Stimulated activated naive CD8-positive, alpha-beta T cell treated with anti-CD3 and anti-CD28 coated beads, Interleukin-15, amount 100 ng/mL, for 72 hours (primary cell): ENCODE measurements around the gene DDX49.
"Not testable (repeated sequence)": the region's sequence is repeated elsewhere in the genome, so short reads cannot be mapped to it uniquely, and the experiment has no call there.

Experiments
- ATAC-seq: fragments of 150-1000 bp; cut with Tn5 transposase; 2 replicates; pipeline ENCODE4 v1.10.0; 2021; ENCODE audit warnings: mild to moderate bottlenecking, moderate library complexity
- DNase-seq, 2 donors: peaks; one replicate each; pipeline ENCODE4 v3.0.0; 2021 to 2022
- H3K27ac Mint-ChIP-seq, 2 donors: one replicate each; pipeline ENCODE4 v1.8.0; 2022; ENCODE audit warnings: mild to moderate bottlenecking in 2 of 2, mixed read lengths in 2 of 2, moderate library complexity in 2 of 2
- H3K27me3 Mint-ChIP-seq: one replicate; pipeline ENCODE4 v1.8.0; 2022; ENCODE audit warnings: mixed read lengths
- H3K4me1 Mint-ChIP-seq: one replicate; pipeline ENCODE4 v1.8.0; 2022; ENCODE audit warnings: mild to moderate bottlenecking, mixed read lengths
- H3K4me3 Mint-ChIP-seq, 2 donors: one replicate each; pipeline ENCODE4 v1.8.0; 2022; ENCODE audit warnings: mild to moderate bottlenecking in 2 of 2, mixed read lengths in 2 of 2, moderate library complexity in 1 of 2
- H3K9me3 Mint-ChIP-seq, 2 donors: one replicate each; pipeline ENCODE4 v1.8.0; 2022; ENCODE audit warnings: mixed read lengths in 2 of 2

The DDX49 gene

DNA sequence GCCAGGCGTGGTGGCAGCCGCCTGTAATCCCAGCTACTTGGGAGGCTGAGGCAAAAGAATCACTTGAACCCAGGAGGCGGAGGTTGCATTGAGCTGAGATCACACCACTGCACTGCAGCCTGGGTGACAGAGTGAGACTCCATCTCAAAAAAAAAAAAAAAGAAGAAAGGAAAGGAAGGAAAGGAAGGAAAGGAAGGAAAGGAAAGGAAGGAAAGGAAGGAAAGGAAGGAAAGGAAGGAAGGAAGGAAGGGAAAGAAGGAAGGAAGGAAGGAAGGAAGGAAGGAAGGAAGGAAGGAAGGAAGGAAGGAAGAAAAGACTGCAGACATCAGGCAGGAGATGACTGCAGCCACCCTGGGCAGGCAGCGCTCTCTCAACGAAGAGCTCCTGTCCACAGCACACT lies 17.0 kb upstream of the DDX49 start:
- H3K27ac Mint-ChIP-seq: peak overlapping the region in 1 of 2 donors; percentile 19
- H3K4me1 Mint-ChIP-seq, ATAC-seq, H3K4me3 Mint-ChIP-seq, H3K27me3 Mint-ChIP-seq, DNase-seq, H3K9me3 Mint-ChIP-seq: not testable (repeated sequence)

DNA sequence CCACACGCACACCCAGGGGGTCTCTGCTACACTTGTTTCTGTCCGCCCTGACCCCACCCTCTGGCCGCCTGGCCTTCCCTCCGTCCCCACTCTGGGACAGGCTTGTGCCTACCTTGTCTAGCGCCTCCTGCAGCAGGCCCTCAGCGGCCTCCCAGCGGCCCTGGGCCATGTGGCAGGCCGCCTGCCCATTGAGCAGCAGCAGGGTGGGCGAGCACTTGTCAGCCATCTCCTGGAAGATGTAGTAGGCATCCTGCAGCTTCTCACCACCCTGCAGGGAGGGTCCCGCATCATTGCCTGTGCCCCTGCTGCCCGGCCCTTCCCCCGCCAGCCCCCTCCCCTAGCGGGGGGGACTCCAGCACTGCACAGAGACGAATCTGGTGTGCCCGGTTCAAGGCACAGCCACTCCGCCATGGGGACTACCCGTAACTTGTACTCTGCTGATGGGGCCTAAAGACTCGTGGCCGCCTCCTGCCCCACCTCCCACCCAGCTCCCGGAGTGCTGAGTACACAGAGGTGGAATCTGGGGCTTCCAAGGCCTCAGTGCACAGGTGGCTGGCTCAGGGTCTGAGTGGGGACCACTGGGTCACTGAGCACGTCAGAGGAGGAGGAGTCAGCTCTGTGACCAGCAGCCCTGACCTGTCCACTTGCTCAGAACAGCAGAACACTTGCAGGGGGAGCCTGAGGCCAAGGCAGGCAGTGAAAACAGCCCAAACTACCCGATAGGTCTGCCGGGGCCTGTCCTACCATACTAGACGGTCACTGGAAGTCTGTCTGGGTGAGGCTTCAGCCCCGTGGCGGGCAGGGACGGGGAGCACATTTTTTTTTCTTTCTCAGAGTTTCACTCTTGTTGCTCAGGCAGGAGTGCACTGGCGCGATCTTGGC lies 16.1 kb upstream of the DDX49 start:
- DNase-seq (no peak), ATAC-seq (no peak)
- Mint-ChIP-seq H3K27ac (no peak overlapping the region), H3K9me3 (no peaks in the 10 kb centered on the region), H3K4me1 (no peaks in the 10 kb centered on the region), H3K4me3 (peak overlapping the region in 1 of 2 donors; percentile 44), H3K27me3 (no peaks in the 10 kb centered on the region)

DNA sequence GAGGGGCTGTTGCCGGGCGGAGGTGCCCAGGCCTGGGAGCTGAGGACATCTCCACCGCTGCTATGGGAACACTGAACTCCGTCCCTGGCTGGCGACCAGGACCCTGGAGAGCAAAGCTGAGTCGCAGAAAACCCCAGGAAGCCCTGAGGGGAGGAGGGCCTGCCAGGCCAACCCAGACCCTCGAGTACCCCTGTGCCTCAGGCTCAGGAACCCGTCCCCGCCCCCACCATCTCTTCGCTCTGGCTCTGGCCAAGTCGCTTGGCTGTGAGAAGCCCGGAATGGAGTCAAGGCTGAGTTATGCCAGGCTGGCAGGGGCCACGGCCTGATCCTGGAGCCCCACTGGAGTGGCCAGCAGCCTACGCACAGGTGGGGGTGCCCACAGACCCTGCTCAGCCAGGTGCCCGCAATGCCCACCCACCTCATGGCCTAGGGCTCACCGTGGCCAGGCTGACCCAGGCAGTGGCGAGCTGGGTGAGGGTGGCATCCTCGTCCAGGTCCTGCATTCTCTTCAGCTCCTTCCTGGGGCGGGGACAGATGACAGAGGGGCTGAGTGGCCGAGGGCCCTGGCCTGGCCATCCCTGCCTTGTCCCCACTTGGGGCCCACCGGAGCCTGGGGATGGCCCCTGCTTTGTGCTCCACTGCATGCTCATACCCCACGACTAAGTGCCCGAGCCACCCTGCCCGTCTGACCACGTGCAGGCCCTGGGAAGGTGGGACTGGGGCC lies 15.0 kb upstream of the DDX49 start:
- H3K27me3 Mint-ChIP-seq: no peaks in the 10 kb centered on the region
- no peak overlapping the region for H3K4me3 Mint-ChIP-seq
- no peaks in the 10 kb centered on the region for H3K9me3 Mint-ChIP-seq
- H3K27ac Mint-ChIP-seq: peak overlapping the region in 1 of 2 donors; percentile 84
- DNase-seq (no peak), ATAC-seq (no peak)
- H3K4me1 Mint-ChIP-seq: no peaks in the 10 kb centered on the region

DNA sequence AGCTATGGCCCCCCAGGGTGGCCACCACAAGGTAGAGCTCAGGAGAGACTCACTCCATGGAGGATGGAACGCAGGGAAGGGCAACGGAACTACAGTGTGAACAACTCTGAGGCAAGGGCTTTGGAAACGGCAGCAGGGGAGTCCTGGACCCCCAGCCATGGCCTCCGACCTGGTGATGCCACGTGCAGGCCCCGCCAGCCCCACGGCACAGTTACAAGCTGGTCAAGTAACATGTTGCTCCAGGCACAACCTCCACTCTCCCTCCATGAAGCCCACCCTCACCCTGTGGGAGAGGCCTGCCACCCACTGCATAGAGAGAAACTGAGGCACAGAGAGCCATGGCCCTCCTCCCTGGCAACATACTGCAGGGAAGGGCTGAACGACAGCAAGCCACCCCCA lies 14.5 kb upstream of the DDX49 start:
- ATAC-seq: no peak
- Mint-ChIP-seq H3K9me3 (no peaks in the 10 kb centered on the region), H3K27me3 (no peaks in the 10 kb centered on the region), H3K4me3 (no peak overlapping the region), H3K4me1 (no peaks in the 10 kb centered on the region), H3K27ac (peak overlapping the region; percentile 9 to 84)
- no peak for DNase-seq

DNA sequence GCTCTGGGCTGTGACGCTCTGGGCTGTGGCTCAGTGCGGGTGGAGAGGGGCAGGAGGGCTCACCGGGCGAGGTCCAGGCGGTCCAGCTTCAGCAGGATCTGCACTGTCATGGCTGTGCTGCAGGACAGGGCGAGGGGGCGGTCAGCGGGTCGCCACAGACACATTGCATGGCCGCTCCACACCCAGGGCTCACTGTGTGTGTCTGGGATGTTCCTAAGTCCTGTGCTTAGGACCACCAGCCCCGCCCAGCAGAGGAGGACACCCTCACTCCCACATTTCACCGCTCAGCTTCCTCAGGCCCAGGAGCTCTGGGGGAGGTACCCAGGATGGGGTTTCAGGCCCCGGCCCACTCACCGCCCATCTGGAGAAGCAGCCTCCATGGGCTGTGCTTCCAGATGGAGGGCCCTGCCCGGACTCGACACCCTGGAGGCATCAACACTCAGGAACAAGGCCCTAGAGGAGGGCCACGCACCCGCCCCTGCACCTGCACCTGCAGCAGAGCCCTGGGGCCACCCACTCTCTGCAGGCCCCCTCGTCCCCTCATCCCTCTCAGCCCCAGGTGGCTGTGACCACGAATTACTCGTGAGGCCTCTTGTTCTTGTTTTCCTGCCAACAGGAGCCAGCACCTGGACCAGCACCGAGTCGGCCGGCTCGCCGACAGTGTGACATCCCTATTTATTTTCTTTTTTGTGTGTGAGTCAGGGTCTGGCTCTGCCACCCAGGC lies 13.8 kb upstream of the DDX49 start:
- H3K27me3 Mint-ChIP-seq: no peaks in the 10 kb centered on the region
- no peak for ATAC-seq
- no peak overlapping the region for H3K27ac Mint-ChIP-seq
- no peaks in the 10 kb centered on the region for H3K4me1 Mint-ChIP-seq
- DNase-seq: no peak
- no peak overlapping the region for H3K4me3 Mint-ChIP-seq
- H3K9me3 Mint-ChIP-seq: no peaks in the 10 kb centered on the region

DNA sequence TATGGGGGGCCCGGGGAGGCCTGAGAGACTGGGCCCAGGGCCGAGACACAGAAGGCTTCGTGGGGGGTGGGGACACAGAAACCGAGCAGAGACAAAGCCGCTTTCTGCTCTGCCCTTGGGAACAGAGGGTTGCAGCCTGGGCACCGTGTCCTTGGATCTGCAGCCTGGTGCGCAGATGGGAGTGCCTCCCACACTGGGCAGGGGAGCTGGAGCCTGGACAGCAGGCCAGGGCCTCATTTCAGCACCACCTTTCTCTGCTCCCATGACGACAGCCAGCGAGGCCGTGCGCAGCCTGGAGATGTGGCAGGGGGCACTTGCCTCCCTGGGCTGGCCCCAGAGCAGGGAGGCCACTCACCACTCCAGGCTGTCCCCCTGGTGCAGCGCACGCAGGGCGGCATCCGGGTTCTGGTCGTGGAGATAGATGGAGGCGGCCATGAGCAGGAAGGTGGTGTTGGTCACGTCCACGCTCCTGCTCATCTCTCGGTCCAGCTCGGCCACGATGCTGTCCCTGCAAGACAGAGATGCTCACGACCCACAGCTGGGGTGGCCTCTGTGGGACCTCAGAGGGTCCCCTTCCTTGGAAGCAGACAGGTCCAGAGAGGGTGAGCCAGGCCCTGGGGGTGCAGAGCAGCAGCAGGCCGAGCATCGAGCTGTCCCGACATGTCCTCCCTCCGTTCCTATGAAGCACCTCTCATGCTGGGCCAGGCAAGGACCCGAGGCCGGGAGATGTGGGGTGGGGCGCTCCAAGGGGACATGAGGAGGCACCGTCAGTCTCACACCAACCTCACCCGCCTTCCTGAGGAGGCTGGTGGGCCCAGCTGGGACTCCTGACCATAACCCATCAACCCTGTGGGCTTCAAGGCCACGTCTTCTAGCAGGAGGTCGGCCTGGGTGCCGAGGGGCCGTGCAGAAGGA lies 12.7 kb upstream of the DDX49 start:
- no peaks in the 10 kb centered on the region for H3K4me1 Mint-ChIP-seq
- no peaks in the 10 kb centered on the region for H3K9me3 Mint-ChIP-seq
- no peak overlapping the region for H3K27ac Mint-ChIP-seq
- ATAC-seq (peak; percentile 27), DNase-seq (no peak)
- no peak overlapping the region for H3K4me3 Mint-ChIP-seq
- H3K27me3 Mint-ChIP-seq: no peaks in the 10 kb centered on the region

DNA sequence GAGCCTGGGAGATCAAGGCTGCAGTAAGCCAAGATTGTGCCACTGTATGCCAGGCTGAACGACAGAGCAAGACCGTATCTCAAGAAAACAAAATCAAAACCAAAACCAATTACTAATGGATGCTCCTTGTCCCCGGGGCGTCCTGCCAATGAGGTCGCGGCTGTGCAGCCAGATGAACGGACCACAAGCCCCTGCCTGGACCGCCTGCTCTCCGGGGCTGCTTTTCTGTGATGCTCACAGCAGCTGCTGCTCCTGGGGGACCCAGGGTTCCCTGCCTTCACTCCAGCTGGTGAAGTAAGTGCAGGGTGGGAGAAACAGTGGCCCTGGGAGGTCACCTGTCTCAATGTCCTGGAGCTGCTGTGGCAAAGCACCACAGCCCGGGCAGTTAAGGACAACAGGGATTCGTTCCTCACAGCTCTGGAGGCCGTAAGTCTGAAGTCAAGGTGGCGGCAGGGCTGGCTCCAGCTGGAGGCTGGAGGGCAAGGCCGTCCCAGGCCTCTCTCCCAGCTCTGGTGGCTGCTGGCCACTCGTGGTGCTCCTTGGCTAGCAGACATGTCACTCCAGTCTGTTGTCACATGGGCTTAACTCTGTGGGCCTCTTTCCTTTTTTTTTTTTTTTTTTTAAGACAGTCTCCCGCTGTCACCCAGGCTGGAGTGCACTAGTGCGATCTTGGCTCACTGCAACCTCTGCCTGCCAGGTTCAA lies 10.4 kb upstream of the DDX49 start:
- Mint-ChIP-seq H3K4me3 (no peak overlapping the region), H3K9me3 (no peaks in the 10 kb centered on the region), H3K27ac (peak overlapping the region in 1 of 2 donors; percentile 84), H3K4me1 (peaks cover 14% of the 10 kb centered on the region), H3K27me3 (no peaks in the 10 kb centered on the region)
- DNase-seq (no peak), ATAC-seq (no peak)

DNA sequence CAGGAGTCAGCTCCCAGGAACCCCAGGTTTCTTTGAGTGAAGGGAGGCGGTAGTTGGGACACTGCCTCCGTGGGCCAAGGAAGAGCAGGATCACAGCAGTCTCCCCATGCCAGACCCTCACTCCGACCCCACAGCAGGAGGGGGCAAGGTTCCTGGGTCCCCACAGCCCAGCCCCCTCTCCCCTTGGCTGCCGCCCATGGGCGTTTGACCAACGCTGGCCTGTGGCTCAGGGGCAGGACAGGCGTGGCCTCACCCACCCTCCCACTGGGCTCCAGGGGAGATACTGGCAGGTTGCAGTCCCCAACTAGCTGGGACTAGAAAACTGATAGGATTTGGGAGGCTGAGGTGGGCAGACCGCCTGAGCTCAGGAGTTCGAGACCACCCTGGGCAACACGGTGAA lies 9.5 kb upstream of the DDX49 start:
- Mint-ChIP-seq H3K27ac (peak overlapping the region in 1 of 2 donors; percentile 72), H3K9me3 (no peaks in the 10 kb centered on the region), H3K4me1 (peaks cover 16% of the 10 kb centered on the region), H3K27me3 (no peaks in the 10 kb centered on the region), H3K4me3 (no peak overlapping the region)
- DNase-seq (no peak), ATAC-seq (no peak)

DNA sequence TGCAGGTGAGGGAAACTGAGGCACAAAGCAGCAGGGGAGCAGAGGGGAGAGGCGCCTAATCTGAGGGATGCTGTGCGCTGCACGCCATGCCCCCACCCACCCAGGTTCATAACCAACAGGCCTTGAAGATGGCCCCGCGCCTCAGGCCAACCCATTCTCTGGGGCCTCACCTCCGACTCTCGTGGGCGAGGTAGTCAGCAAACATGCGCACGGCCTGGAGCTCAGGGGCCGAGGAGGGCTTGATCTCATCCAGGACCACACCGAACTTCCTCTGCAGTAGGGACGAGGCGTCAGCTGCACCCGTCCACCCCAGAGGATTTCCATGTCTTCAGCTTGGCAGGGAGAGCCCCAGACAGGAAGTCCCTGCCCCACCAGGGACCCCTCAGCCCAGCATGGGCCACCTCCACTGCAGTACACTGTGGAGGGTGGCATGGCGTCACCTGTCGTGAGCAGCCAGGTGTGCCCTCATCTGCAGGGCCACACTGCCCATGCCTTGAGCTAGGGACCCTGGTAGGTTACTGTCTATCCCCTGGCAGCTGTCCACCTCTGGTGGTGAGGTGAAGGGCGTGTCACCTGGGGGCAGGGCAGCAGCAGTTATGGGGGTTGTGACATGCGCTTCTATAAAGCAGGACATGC lies 8.6 kb upstream of the DDX49 start:
- H3K9me3 Mint-ChIP-seq: no peaks in the 10 kb centered on the region
- peaks cover 25% of the 10 kb centered on the region for H3K4me1 Mint-ChIP-seq
- H3K27ac Mint-ChIP-seq: no peak overlapping the region
- no peaks in the 10 kb centered on the region for H3K27me3 Mint-ChIP-seq
- ATAC-seq: no peak
- DNase-seq: no peak
- no peak overlapping the region for H3K4me3 Mint-ChIP-seq

DNA sequence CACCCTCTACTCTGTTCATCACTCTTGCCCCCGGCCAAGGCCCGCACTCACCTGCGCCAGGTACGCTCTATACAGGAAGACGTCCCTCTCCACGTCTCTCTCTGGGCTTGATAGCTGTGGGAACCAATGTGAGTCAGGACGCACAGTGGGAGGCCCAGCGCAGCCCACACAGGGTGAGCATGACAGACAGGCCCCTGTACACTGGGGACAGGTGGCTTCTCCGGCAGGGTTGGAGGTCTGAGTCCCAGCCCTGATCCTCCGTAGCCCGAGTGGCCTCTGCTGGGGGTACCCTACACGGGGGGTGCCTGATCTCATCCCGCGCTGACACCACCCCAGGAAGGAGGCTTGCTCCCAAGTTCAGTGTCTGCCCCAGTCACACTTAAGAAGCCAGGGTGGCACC lies 6.6 kb upstream of the DDX49 start:
- peaks cover 42% of the 10 kb centered on the region for H3K4me1 Mint-ChIP-seq
- H3K27me3 Mint-ChIP-seq: no peaks in the 10 kb centered on the region
- H3K4me3 Mint-ChIP-seq: no peak overlapping the region
- no peak for ATAC-seq
- peak overlapping the region in 1 of 2 donors; percentile 59 for H3K27ac Mint-ChIP-seq
- no peak for DNase-seq
- H3K9me3 Mint-ChIP-seq: no peaks in the 10 kb centered on the region

DNA sequence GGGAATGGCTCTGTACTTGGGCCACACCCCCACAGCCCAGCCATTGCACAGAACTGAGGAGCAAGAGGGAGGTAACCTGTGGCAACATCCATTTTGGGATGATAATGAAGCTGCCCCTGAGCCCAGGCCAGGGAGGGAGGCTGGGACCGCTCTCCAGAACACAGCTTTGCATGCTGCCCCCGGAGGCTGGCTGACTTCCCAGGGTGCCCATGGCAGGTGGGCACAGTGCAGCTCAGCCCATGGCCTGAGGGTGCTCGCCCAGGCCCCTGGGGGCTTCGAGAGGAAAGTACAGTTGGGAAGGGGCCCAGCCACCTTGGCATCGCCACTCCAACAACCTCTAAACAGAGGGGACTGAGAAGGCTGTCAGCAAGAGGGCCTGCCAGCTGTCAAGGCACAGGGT lies 6.0 kb upstream of the DDX49 start:
- H3K27me3 Mint-ChIP-seq: no peaks in the 10 kb centered on the region
- no peak overlapping the region for H3K4me3 Mint-ChIP-seq
- H3K27ac Mint-ChIP-seq: no peak overlapping the region
- H3K9me3 Mint-ChIP-seq: no peaks in the 10 kb centered on the region
- no peak for DNase-seq
- ATAC-seq: no peak
- peaks cover 47% of the 10 kb centered on the region for H3K4me1 Mint-ChIP-seq

DNA sequence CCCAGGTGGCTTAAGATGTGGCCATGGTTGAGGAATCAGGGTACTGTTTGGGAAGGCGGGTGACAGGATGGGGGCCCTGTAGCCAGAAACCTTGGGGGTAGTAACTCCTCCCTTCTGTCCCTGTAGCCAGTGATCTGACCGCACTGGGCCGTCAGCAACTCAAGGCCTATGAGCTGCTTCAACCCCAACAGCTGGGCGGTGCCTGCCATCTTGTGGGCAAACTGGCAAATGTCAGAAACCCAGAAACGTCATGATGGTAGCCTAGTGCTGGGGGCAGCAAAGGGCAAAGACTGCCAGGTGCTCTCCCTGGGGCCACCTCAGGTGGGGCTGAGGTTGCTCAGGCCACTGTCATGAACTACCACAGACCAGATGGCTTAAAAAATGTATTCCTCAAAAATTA lies 3.9 kb upstream of the DDX49 start:
- Mint-ChIP-seq H3K4me3 (no peak overlapping the region), H3K27me3 (no peaks in the 10 kb centered on the region), H3K27ac (no peak overlapping the region), H3K9me3 (no peaks in the 10 kb centered on the region), H3K4me1 (peaks cover 61% of the 10 kb centered on the region)
- no peak for ATAC-seq
- DNase-seq: peak in 1 of 2 donors; percentile 46

DNA sequence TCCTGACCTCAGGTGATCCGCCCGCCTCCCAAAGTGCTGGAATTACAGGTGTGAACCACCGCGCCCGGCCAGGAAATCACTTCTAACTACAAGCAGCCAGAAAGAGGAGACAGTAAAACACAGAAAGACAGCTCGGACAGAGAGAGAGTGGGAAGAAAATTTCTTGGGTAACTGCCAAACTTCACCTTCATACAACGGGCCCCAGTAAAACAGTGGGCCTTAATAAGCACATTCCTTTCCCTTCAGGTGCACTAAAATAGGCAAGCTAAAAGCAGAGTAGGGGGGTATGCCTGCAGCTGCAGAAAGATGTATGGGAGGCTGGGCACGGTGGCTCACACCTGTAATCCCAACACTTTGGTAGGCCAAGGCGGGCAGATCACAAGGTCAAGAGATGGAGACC lies 1.9 kb upstream of the DDX49 start:
- not testable (repeated sequence) for H3K9me3 Mint-ChIP-seq, ATAC-seq, H3K27me3 Mint-ChIP-seq, DNase-seq
- Mint-ChIP-seq H3K27ac (peak overlapping the region in 1 of 2 donors; percentile 76), H3K4me1 (peaks cover 75% of the 10 kb centered on the region), H3K4me3 (peak overlapping the region; percentile 64 to 91)

DNA sequence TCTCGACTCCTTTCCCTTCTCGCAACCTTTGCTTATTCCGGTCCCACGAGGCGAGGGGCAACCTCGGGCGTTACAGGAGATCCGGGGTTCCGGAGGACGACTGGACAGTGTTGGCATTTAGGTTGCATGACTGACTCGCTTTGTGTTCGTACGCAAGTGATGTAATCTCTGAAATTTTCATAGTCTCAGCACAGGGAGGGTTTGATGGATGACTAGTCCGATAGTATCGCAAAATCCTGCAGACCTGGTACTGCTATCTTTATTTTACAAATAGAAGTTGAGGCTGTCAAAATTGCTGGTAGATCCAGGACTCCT lies 342 bp downstream of the DDX49 start:
- H3K4me1 Mint-ChIP-seq: peaks cover 60% of the 10 kb centered on the region
- H3K27me3 Mint-ChIP-seq: no peaks in the 10 kb centered on the region
- ATAC-seq (no peak), DNase-seq (no peak)
- no peaks in the 10 kb centered on the region for H3K9me3 Mint-ChIP-seq
- H3K27ac Mint-ChIP-seq: peak overlapping the region; percentile 99 to 100
- H3K4me3 Mint-ChIP-seq: peak overlapping the region; percentile 91 to 96
